HG03196 (cell line): ENCODE data around the gene FGF14.

Source experiments
- ATAC-seq: cut with Tn5 transposase; IDR thresholded peaks from one replicate; pipeline ENCODE4 v1.9.1; 2021; ENCODE audit not compliant: unreplicated experiment

FGF14 gene

DNA sequence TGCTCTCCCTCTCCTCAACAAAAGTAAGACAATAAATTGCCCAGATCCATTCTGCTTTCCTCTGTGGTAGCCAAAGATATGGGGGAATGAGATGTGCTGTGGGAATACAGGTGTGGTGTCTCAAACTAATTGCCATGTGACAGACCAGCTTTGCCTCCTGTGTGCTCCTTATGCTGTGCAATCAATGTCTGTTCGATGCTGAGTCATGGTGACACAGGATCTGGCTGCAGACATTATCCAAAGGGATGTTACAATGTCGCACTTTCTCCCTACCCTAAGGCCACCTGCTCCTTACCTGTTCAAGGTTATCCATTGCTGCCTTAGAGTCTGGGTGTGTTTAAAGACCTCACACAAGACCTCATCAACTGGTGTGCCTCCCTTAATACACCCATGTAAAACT, 32.5 kb downstream of the FGF14 start:
- no peak for ATAC-seq

DNA sequence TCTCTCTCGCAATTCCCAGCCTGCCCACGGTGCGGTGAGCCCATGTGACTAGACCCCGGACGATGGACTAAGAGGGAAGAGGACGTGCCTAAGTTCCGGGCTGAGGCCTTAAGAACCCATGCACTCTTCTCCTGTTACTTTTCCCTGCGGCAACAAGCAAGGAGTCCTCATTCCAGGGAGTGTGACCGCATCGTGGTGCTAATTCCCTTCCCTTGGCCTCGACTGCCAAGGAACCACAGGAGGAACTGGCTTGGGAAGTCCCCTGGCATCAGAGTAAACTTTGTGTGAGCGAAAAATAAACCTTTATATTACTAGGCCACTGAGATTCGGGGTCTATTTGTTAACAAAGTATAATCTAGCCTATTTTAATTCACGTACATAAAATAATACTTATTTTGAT, 34.0 kb downstream of the FGF14 start:
- no peak for ATAC-seq

DNA sequence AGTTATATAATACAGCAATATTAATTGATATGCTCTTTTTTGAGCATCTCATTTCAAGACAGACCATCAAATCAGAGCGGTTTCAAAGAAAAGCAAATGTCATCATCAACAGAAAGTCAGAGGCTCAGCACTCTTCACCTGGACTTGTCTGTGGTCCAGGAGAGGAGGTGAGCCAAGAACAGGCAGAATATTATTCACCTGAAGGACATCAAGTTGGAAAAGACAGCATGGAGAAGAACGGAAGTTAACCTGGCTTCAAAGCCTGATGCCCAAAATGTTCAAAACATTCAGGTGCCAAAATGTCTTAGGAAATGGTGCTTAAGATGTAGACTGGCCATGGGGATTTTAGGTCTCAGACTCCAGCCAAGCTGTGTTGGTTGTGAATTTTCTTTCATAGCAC, 40.7 kb downstream of the FGF14 start:
- ATAC-seq, result no peak

DNA sequence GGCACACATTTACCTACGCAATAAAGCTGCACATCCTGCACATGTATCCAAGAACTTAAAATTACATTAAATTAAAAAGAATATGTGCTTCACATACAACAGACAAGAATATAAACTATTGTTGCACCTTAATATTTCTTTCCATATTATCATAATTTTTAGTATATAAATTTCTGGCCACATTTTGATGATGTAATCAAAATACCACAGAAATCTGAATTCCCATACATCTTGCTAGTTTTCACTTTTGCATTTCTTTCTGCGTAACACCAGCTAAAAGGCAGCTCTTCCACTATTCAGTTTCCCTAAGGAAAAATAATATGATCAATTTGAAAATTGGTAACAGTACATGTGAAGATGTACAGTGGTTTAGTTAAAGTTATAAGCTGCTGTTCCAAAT, 42.6 kb downstream of the FGF14 start:
- no peak for ATAC-seq

DNA sequence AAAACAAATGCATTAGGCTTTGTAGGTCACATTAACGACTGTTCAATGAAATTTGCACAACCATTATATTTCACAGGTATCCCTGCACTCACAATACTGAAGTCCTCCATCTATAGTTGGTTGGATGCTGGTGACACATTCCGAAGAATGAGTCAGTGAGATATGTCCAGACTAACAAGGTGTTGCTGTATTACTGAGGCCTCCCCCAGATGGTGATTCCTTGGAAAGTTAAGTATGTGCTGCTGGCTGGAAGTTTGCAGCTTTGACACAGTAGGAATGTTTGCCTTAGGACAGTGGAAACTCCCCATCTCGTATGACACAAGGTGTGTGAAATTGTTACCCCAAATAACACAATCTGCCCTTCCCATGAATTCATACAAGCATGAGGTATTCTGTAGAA, 46.6 kb downstream of the FGF14 start:
- no peak for ATAC-seq

DNA sequence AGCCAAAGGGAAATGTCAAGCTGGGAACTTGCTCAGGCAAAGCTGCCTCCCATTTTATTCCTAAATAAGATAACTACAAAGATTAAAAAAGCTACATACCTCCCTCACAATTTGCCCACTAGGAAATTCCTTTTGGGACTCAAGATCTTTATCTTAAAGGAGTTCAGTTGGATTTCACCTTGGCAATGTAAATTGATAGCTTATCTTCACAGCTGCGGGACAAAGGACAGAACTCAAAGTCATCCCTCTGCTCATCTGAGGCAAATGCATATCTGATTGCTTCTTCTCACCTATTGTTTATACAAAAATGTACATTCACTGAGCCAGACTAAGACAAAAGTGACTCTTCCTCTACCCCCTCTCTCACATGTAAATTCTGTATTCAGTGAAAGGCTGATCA, 47.8 kb downstream of the FGF14 start:
- ATAC-seq, result no peak

DNA sequence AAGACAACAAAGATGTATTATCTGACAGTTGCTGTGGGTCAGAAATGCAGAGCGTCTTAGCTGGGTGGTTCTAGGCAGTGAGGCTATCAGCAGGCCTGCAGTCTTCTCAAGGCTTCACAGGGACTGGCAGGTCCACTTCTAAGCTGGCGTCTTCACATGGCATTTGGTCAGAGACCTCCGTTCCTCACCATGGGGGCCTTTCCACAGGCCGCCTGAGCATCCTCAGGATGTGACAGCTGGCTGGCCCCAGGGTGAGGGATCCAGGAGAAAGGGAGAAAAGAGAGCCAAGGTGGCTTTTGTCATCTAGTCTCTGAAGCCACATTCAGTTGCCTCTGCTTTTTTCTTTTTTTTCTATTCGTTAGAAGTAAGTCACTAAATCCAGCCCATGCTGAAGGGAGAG, 50.3 kb downstream of the FGF14 start:
- no peak for ATAC-seq

DNA sequence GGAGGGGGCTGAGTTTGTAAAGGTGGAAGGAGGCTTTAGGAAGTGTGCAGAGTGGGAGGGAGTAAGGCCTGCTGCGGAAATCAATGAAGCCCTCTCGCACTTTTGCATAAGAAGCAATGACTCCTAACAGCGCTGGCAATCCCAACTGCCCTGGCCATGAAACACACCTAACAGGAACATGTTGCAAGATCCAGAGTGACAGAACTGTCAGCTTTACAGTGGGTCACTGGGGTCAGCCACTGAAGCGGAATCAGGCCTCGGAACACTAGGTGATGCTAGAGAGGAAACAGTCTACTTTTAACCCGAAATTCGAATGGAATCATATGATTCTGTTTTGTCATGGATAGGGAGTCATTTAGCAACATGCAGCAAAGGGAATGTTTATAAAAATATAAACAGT, 54.4 kb downstream of the FGF14 start:
- ATAC-seq, result no peak

DNA sequence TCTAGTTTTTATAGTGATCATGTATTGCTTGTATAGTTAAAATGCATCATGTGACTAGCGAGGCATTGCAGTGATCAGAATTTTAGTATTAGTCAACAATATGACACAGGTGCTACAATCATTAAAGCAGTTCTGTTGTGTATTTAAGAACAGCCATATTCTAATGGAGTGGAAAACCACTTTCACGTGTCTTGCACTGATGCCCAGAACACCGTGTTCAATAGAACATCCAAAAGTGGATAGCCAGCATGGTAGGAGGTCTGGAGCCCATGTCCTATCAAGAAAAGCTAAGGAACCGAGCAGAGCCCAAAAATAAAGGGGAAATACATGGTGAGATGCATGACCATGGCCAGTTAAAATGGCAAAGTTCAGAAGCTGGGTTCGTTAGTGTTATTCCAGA, 55.1 kb downstream of the FGF14 start:
- no peak for ATAC-seq

DNA sequence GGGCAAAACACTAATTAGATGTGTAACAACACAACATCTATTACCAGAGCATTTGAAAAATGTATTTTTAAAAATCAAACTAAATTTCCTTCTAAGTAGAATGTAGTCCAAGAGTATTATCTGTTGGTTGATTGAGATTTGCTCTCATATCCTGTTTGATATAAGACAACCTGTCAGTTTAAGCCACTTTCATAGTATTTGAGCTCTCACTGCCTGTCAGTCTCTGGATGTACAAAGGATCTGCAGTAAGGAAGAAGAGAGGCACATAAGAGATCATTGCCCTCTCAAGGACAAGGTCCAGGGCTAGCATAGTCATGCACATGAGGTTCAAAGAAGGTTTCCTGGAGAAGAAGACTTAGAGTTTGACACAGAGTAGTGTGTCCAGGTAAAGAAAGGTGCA, 57.4 kb downstream of the FGF14 start:
- no peak for ATAC-seq

DNA sequence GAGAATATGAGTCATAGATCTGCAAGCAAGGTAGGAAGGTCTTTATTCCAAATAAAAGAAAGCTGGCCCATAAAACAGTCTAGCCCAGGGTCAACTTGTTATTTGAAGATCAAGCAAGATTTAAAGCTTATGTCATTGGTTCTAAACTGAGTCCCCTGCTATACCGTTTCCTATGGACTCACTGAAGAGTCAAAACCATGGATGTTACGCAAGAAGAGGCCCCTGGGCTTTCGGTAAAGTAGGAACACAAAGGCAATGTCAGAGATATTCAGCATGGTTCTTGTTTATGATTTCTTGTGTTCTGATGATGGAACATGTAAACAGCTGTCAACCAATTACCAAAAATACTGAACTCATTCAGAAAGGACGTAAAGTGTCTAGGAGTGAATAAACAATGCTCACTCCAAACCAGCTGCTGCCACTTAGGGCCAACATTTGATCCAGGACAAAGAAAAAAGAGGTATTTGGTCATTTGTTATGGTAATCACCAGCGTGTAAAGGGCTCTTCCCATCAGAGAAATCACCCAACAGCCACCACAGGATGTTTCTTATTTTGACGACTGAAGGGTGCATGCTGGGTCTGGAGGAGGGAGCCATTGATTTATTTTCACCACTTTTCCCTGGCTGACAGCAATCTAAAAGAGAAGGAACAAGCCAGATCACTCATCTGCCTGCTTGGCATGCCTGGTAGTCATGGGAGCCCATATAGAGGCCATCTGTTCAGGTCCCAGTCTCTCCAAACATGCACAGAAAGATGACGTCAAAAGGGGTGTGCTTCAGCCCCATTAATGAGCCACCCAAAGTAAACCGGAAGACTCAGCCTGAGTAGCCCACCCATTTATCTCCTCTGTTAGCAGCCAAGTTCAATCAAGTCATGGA, 68.3 kb downstream of the FGF14 start:
- ATAC-seq, result no peak

DNA sequence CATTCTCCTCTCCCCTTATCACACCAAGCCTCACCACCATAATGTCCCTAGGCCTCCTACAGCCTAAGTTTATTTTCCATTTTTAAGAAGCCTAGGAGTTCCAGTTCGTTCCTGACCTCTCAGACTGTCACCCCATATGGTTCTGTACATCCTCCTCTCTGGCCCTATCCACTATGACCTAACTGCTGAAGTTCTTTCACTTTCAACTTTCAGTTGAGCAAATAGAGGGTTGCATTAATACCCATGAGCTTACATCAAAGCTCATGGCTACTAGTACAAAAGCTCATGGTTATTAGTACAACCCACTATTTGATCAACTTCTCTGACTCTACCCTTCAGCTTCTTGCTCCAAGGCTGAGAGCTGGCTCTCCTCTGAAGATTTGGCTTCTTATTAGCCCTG, 72.9 kb downstream of the FGF14 start:
- no peak for ATAC-seq

DNA sequence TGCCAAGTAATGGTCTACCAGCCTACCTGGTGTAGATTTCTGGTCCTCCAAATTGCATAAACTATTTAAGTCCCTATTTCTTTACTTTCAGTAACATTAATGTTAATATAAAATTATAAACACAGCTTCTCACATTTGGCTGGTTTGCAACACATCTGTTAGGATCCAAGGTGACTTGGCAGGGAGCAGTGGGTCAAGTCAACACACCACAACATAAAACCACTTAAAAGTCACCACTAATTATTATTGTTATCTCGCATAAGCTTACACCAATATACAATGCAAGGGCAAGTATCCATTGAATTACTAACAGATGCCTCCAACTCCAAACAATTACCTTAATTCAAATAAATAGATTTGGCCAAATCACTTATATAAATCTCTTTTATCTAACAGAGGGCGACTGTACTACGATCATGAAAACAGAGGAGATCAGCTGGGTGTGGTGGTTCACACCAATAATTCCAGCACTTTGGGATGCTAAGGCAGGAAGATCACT, 74.7 kb downstream of the FGF14 start:
- ATAC-seq, result no peak

DNA sequence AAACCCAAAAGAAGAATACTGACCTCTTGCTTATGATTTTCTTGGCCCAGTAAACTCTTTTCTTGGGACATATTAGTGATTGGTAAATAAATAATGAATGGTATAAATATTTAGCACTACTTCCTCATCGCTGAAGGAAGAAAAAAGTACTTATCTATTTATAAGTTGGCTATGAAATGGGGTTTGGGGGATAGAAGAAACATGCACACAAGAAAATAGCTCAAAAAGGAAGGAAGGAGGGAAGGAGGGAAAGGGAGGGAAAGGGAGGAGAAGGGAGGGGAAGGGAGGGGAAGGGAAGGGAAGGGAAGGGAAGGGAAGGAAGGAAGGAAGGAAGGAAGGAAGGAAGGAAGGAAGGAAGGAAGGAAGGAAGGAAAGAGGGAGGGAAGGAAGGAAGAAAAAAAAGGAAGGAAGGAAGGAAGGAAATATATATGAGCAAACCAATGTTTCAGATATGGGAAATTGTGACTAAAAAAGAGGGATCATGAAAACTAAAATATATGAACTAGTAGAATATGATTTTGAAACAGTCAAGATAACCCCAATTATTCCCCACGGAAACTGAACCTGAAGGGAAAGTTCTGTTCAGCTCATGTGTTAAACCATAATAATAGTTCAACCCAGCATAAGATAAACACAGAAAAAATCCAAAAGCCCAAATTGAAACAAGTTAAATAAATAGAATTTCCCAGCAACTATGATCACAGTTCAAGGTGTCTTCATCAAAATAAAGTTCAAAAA, 75.3 kb downstream of the FGF14 start:
- no peak for ATAC-seq

DNA sequence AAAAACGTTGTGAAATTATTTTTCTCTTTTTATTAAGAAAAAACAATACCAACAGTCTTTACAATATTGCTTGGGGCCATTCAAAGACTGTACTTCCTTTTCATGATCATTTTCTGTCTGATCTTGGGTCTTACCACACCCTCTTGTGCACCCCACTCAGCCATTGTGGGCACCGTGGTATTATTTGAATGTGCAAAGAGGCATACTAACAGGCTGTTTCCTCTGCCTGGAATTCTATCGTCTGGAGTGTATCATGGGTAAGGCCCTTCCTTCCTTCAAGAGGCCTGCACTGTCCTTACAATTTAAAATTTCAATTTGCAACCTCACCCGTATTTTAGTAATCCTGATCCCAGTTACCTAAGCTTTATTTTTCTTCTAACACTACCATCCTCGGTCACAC, 76.5 kb downstream of the FGF14 start:
- ATAC-seq, result no peak

DNA sequence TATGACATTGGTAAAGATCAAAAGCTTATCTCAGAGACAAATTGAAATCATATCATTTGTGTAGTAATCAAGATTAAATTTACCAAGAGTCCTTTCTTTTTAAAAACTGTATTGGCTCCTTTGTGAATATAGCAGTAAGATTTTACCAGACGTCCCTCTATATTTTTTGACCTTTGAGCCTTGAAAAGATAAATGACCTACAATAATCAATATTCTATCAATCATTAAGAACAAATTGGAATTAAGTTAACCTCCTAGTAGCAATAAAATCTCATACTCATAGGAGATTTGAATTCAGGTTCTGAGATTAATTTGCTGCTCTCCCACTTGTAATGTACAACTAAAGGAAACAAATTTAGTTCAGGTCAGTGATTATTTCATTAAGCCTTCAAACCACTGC, 78.3 kb downstream of the FGF14 start:
- no peak for ATAC-seq

DNA sequence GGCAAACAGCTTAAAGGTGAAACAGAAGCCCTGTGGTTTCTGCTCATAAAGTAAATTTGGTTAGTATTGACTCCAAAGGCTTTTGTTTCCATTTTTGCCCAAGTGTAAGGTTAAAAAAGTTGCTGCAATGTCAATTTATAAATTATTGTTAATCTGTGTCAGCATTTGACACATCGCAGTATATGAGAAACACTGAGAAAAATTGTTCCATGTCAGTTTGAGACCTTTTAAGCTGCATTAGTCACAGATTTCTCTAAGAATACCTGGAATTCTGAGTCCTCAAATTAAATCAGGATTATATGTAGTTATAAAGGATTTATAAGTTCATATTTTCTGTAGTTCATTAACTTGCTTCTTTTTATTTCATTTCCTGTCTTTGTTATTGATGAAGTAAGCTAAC, 78.8 kb downstream of the FGF14 start:
- ATAC-seq, result no peak

DNA sequence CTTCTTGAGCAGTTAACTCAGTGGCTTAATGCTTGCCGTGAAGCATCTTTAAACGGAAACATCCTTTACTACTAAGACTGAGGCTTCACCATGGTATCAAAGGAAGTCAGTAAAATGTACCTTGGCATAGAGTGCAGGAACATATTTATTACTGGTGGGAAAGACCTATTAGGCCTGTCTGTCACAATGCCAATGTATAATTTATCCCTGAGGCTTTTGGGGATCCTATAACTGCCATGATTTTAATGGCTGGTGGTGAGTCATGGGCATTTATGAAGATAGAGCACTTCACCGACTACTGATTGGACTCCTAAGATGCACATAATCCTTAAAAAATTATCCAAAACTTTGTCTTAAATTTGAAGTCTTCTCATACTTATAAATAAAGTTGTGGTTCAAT, 79.6 kb downstream of the FGF14 start:
- no peak for ATAC-seq

DNA sequence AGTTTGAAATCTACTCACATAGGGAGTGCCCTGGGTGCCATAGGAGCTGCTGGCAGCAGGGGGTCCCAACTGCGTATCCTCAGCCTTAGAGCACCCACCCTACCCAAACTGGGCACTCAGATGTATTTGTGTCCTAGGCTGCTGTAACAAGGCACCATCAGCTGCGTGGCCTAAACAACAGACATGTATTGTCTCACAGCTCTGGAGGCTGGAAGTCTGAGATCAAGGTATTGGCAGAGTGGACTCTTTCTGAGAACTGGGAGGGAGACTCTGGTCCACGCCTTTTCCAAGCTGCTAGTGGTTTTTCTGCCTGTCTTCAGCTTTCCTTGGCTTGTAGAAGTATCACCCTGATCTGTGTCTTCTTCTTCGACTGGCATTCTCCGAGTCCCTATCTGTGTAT, 83.6 kb downstream of the FGF14 start:
- no peak for ATAC-seq

DNA sequence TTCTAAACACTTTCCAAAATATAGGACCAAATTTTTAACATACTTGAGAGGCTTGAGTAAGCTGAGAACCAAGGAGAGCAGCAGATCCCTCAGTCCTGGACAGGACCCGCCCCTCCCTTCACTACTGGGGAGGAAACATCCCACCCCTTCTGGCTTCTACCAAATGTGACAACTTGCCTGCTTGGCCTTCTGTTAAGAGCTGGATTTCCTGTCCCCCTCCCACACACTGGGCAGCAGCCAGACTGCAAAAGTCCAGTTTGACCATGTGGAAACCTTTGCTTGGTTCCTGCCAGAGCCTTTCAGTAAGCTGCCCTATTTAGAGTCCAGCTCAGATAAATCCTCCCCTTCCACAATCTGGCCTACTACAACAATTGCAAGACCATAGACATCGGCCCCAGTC, 84.3 kb downstream of the FGF14 start:
- ATAC-seq, result no peak

DNA sequence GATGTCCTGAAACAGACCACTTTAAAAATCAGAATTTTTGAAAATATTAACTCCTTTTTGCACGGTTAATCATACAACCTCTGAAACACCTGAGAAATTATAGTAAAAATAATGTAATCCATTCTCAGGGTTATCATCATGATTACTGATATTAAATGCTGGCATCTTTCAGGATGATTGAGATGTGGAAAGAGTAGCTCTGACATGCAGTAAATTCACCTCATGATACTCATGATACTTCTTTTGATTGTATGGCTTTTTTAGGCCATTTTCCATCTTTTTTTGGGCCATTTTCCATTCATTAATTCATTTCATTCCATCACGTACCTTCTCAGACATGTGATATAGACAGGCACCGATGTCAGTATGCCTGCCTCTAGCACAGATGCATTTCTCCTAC, 85.1 kb downstream of the FGF14 start:
- no peak for ATAC-seq

DNA sequence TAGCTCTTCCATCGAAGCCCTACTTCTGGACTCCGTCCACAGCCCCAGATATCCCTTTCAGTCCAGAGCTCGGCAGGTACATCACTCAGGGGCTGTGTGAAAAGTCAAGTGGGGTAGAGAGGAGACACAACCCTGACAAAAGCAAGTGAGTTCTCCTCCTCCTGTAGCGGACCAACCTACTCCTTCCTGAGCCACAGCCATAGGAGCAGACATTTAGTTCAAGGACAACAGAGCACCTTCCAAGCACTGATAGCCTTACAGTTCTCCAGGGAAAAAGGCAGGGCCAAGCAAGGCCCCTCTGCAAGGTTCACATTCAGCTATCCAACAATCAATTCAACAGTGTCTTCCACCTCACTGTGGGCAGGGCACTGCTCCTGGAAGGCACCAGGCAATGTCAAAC, 89.0 kb downstream of the FGF14 start:
- no peak for ATAC-seq
